Measurements from ENCODE around the gene GLS2.
"Not testable (repeated sequence)": the region's sequence is repeated elsewhere in the genome, so short reads cannot be mapped to it uniquely, and the experiment has no call there.

Gene GLS2

DNA sequence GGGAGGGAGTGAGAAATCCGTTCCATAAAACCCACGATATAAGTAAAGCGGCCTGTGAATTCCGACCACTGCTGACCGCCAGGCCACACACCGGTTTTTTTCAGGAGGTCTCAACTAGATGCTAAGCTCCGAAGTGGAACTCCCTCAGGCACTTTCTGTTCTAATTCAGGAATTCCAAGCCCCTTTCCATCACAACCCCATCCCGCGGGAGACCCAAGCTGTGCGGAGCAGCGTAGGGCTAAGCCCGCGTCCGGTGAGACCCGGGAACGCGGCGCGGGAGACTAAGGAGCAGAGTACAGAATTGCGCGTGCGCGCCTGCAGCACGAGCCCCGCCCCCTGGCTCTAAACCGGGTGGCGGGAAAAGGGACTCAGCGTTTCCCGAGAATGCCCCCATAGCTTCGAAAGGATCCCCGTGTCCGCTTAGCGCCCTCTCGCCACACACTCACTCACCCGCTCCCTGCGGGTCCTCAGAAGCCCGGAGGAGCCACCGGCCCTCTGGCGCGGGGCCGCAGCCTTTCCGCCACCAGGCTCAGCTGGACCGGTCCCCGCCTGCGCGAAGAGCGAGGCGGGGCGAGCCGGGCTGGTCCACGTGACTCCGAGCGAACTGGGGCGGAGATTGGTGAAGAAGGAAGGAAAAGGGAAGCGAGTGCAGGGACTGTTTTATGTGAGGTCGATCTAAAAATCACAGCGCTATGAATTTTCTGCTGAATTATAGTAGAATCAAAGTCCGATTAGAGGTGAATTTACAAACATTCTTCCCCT, 38.9 kb downstream of the GLS2 start, which contains the start of gene TIMELESS:
Gene TIMELESS (minus strand): TSS at position 567 of the 762 bp plus-strand sequence. CDS start 15,256 bp downstream, outside the sequence.
- Histone ChIP-seq H3K4me3 (ENCODE audit: low read depth in 1 of 2, low read length in 2 of 2) (peak within 1 kb of the TSS; percentile 89 to 95), H3K27ac (ENCODE audit: low read depth, low read length) (peak within 1 kb of the TSS; percentile 43), H3K9ac (ENCODE audit: low read depth in 1 of 2, low read length in 2 of 2) (peak within 1 kb of the TSS; percentile 77 to 85), H3K9me3 (ENCODE audit: control insufficient read depth in 1 of 2, low read length in 2 of 2) (no peaks in the 10 kb centered on the region), H3K4me1 (ENCODE audit: control insufficient read depth in 1 of 2, insufficient read depth in 2 of 2, low read length in 2 of 2) (peaks cover 0 to 3% of the 10 kb centered on the region in 2 donors), H3K36me3 (ENCODE audit: control insufficient read depth in 1 of 2, insufficient read depth in 2 of 2, low read length in 2 of 2) (no peaks in the 10 kb centered on the region), H3K27me3 (ENCODE audit: control insufficient read depth in 1 of 2, insufficient read depth in 2 of 2, low read length in 2 of 2) (no peaks in the 10 kb centered on the region)

DNA sequence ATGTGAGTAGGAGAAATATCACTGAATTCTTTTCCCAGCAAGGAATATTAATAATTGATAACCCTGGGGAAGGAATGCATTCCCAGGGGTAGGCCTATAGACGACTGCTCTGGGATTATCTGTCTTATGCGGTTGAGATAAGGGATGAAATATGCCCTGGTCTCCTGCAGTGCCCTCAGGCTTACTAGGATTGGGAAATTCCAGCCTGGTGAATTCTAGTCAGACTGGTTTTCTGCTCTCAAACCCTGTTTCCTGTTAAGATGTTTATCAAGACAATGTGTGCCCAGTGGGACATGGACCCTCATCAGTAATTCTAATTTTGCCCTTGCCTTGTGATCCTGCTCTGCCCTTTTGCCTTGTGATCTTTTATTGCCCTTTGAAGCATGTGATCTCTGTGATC, 44.8 kb downstream of the GLS2 start:
- H3K4me1 ChIP-seq (ENCODE audit: control insufficient read depth in 1 of 2, insufficient read depth in 2 of 2, low read length in 2 of 2); H3K9ac ChIP-seq (ENCODE audit: low read depth in 1 of 2, low read length in 2 of 2); H3K4me3 ChIP-seq (ENCODE audit: low read depth in 1 of 2, low read length in 2 of 2); H3K9me3 ChIP-seq (ENCODE audit: control insufficient read depth in 1 of 2, low read length in 2 of 2); H3K27ac ChIP-seq (ENCODE audit: low read depth, low read length); H3K27me3 ChIP-seq (ENCODE audit: control insufficient read depth in 1 of 2, insufficient read depth in 2 of 2, low read length in 2 of 2); H3K36me3 ChIP-seq (ENCODE audit: control insufficient read depth in 1 of 2, insufficient read depth in 2 of 2, low read length in 2 of 2): not testable (repeated sequence)

DNA sequence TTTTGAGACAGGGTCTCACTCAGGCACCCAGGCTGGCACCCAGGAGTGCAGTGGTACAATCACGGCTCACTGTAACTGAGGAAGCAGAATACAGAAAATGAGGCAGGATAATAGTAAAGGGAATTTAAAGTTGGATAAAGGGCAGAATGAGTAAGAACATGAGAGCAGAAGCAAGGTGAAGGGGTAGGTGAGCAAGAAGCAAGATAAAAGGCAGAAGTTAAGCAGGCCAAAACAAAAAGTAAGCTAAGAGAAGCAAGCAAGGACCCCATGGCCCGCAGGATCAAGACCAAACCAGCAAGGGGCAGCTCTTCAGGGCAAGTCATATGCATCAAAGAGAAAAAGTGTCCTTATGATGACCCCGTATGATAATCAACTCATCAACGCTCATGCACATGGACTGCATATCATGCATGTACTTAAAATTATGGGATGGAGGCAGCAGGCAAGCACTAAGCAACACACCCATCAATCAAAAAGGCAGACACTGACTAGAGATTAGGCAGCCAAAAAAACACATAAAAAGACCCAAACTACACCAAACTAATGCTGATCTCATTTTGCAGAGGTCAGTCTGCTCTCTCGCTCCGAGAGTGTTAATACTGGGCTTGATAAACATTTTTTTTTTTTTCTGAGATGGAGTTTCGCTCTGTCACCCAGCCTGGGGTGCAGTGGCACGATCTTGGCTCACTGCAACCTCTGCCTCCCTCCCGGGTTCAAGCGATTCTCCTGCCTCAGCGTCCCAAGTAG, 50.4 kb downstream of the GLS2 start:
- Histone ChIP-seq H3K27me3 (ENCODE audit: control insufficient read depth in 1 of 2, insufficient read depth in 2 of 2, low read length in 2 of 2) (no peaks in the 10 kb centered on the region), H3K9me3 (ENCODE audit: control insufficient read depth in 1 of 2, low read length in 2 of 2) (no peaks in the 10 kb centered on the region), H3K4me1 (ENCODE audit: control insufficient read depth in 1 of 2, insufficient read depth in 2 of 2, low read length in 2 of 2) (no peaks in the 10 kb centered on the region), H3K36me3 (ENCODE audit: control insufficient read depth in 1 of 2, insufficient read depth in 2 of 2, low read length in 2 of 2) (peaks cover 0 to 5% of the 10 kb centered on the region in 2 donors), H3K9ac (ENCODE audit: low read depth in 1 of 2, low read length in 2 of 2) (no peak overlapping the region), H3K4me3 (ENCODE audit: low read depth in 1 of 2, low read length in 2 of 2) (no peak overlapping the region), H3K27ac (ENCODE audit: low read depth, low read length) (no peak overlapping the region)

DNA sequence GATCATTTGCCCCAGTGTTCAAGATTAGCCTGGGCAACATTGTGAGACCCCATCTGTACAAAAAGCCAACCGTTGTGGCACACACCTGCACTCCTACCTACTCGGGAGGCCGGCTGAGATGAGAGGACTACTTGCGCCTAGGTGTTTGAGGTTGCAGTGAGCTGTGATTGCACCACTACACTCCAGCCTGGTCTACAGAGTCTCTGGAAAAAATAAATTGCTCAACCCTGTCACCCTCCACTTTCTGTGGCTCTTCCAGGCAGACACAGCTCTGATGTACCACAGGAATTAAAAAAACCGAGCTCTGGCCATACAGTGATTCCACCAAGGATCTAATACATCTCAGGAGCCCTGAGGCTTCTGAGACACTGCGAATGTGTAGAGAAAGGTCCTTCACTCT, 53.1 kb downstream of the GLS2 start:
- Histone ChIP-seq H3K36me3 (ENCODE audit: control insufficient read depth in 1 of 2, insufficient read depth in 2 of 2, low read length in 2 of 2) (peaks cover 0 to 17% of the 10 kb centered on the region in 2 donors), H3K27me3 (ENCODE audit: control insufficient read depth in 1 of 2, insufficient read depth in 2 of 2, low read length in 2 of 2) (no peaks in the 10 kb centered on the region), H3K27ac (ENCODE audit: low read depth, low read length) (no peak overlapping the region), H3K4me3 (ENCODE audit: low read depth in 1 of 2, low read length in 2 of 2) (no peak overlapping the region), H3K9ac (ENCODE audit: low read depth in 1 of 2, low read length in 2 of 2) (no peak overlapping the region), H3K4me1 (ENCODE audit: control insufficient read depth in 1 of 2, insufficient read depth in 2 of 2, low read length in 2 of 2) (no peaks in the 10 kb centered on the region), H3K9me3 (ENCODE audit: control insufficient read depth in 1 of 2, low read length in 2 of 2) (no peaks in the 10 kb centered on the region)

DNA sequence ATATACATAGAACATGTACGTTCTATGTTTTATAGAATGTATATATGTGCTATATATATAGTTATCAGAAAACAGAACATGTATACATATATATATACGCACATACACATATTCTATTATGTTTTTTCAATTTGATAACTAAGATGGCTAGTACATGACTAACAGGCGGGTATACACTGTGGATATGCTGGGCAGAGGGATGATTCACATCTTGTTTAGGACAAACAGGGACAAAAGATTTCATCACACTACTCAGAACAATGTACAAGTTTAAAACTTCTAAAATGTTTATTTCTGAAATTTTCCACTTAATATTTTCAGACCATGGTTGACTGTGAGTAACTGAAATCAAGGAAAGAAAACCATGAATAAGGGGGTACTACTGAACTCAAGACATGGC, 56.1 kb downstream of the GLS2 start:
- no peak overlapping the region for H3K27ac ChIP-seq (ENCODE audit: low read depth, low read length)
- H3K4me3 ChIP-seq (ENCODE audit: low read depth in 1 of 2, low read length in 2 of 2), result no peak overlapping the region
- H3K36me3 ChIP-seq (ENCODE audit: control insufficient read depth in 1 of 2, insufficient read depth in 2 of 2, low read length in 2 of 2), result peaks cover 0 to 32% of the 10 kb centered on the region in 2 donors
- H3K27me3 ChIP-seq (ENCODE audit: control insufficient read depth in 1 of 2, insufficient read depth in 2 of 2, low read length in 2 of 2), result no peaks in the 10 kb centered on the region
- no peaks in the 10 kb centered on the region for H3K4me1 ChIP-seq (ENCODE audit: control insufficient read depth in 1 of 2, insufficient read depth in 2 of 2, low read length in 2 of 2)
- no peak overlapping the region for H3K9ac ChIP-seq (ENCODE audit: low read depth in 1 of 2, low read length in 2 of 2)
- H3K9me3 ChIP-seq (ENCODE audit: control insufficient read depth in 1 of 2, low read length in 2 of 2), result no peaks in the 10 kb centered on the region

DNA sequence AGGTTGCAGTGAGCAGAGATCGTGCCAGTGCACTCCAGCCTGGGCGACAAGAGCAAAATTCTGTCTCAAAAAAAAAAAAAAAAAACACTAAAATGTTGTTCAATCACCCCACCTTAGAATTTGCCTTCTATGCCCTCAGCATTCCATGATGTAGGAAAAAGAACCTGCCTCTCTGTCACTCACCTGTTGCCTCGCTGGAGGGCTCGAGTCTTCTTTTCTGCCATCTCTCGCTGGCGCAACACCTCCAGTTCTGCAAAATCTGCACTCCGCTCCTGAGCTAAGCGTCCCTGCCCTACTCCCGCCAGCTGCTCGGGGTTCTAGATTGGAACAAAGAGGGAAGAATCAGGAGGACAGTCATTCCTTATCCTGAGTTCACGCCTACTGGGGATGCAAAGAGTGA, 56.7 kb downstream of the GLS2 start:
- Histone ChIP-seq H3K4me3 (ENCODE audit: low read depth in 1 of 2, low read length in 2 of 2) (no peak overlapping the region), H3K36me3 (ENCODE audit: control insufficient read depth in 1 of 2, insufficient read depth in 2 of 2, low read length in 2 of 2) (peaks cover 0 to 32% of the 10 kb centered on the region in 2 donors), H3K27me3 (ENCODE audit: control insufficient read depth in 1 of 2, insufficient read depth in 2 of 2, low read length in 2 of 2) (no peaks in the 10 kb centered on the region), H3K4me1 (ENCODE audit: control insufficient read depth in 1 of 2, insufficient read depth in 2 of 2, low read length in 2 of 2) (no peaks in the 10 kb centered on the region), H3K27ac (ENCODE audit: low read depth, low read length) (no peak overlapping the region), H3K9me3 (ENCODE audit: control insufficient read depth in 1 of 2, low read length in 2 of 2) (no peaks in the 10 kb centered on the region), H3K9ac (ENCODE audit: low read depth in 1 of 2, low read length in 2 of 2) (no peak overlapping the region)

DNA sequence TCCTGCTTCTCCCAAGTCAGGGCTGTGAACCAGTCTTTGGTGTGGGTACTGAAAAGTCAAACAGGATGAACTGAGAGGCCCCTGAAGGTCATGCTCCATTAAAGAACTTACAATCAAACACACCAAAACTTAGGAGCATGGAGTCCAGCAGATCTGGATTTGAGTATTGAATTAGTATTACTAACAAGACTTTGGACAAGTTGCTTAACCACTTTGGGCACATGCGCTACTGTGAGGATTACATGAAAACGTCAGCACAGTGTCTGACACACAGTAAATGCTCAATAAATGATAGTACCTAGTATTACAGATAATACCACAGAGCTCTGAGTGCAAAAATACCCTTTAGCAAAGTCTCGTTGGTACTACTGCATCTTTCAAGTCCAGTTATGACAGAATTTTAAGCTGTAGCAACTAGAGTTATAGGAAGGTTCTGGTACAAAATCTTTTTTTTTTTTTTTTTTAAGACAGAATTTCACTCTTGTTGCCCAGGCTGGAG, 62.0 kb downstream of the GLS2 start:
- no peaks in the 10 kb centered on the region for H3K9me3 ChIP-seq (ENCODE audit: control insufficient read depth in 1 of 2, low read length in 2 of 2)
- H3K27me3 ChIP-seq (ENCODE audit: control insufficient read depth in 1 of 2, insufficient read depth in 2 of 2, low read length in 2 of 2), result no peaks in the 10 kb centered on the region
- no peaks in the 10 kb centered on the region for H3K4me1 ChIP-seq (ENCODE audit: control insufficient read depth in 1 of 2, insufficient read depth in 2 of 2, low read length in 2 of 2)
- H3K9ac ChIP-seq (ENCODE audit: low read depth in 1 of 2, low read length in 2 of 2), result no peak overlapping the region
- H3K36me3 ChIP-seq (ENCODE audit: control insufficient read depth in 1 of 2, insufficient read depth in 2 of 2, low read length in 2 of 2), result peaks cover 10 to 45% of the 10 kb centered on the region in 2 donors
- H3K27ac ChIP-seq (ENCODE audit: low read depth, low read length), result no peak overlapping the region
- H3K4me3 ChIP-seq (ENCODE audit: low read depth in 1 of 2, low read length in 2 of 2), result no peak overlapping the region

DNA sequence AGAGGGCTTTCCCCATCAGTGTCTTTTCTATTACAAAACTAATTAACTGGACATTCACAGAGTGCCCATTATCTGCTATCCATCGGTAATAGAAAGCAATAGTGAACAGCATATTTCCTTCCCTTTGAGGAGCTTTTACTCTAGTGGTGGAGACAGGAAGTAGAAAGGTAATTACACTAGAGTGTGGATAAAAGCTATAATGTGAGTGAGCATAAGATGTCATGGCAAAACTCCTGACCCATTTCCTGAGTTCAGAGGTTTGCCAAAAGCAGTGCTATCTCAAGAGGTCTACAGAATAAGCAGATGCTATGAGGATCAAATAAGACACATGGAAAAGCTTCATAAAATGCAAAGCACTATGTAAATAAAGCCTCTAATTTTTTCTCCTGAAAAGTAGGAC, 62.8 kb downstream of the GLS2 start:
- Histone ChIP-seq H3K27ac (ENCODE audit: low read depth, low read length) (no peak overlapping the region), H3K4me3 (ENCODE audit: low read depth in 1 of 2, low read length in 2 of 2) (no peak overlapping the region), H3K27me3 (ENCODE audit: control insufficient read depth in 1 of 2, insufficient read depth in 2 of 2, low read length in 2 of 2) (no peaks in the 10 kb centered on the region), H3K4me1 (ENCODE audit: control insufficient read depth in 1 of 2, insufficient read depth in 2 of 2, low read length in 2 of 2) (no peaks in the 10 kb centered on the region), H3K36me3 (ENCODE audit: control insufficient read depth in 1 of 2, insufficient read depth in 2 of 2, low read length in 2 of 2) (peaks cover 10 to 48% of the 10 kb centered on the region in 2 donors), H3K9ac (ENCODE audit: low read depth in 1 of 2, low read length in 2 of 2) (no peak overlapping the region), H3K9me3 (ENCODE audit: control insufficient read depth in 1 of 2, low read length in 2 of 2) (no peaks in the 10 kb centered on the region)

Data from duodenal mucosa (tissue), 2 donors.